PFSK-1 (cell line): ENCODE results near the gene PDLIM1.

Experiments used
- POLR2AphosphoS5 ChIP-seq: IDR thresholded peaks from 2 replicates; pipeline ENCODE4 v1.6.1; 2012; ENCODE audit warnings: low read depth, mild to moderate bottlenecking, control low read depth, low read length, moderate library complexity
- REST ChIP-seq, 2 experiments: IDR thresholded peaks; 2 replicates each; pipeline versions ENCODE4 v1.6.1 to v1.8.0; 2011 to 2012; ENCODE audit warnings: low read depth in 2 of 2, low read length in 2 of 2, control low read depth in 1 of 2, inconsistent platforms in 1 of 2, mild to moderate bottlenecking in 1 of 2, moderate library complexity in 1 of 2; ENCODE audit not compliant: insufficient read depth in 1 of 2
- SIN3A ChIP-seq: IDR thresholded peaks from 2 replicates; pipeline ENCODE4 v1.6.1; 2012; ENCODE audit warnings: mild to moderate bottlenecking, low read length, moderate library complexity, borderline replicate concordance; ENCODE audit not compliant: insufficient read depth
- TAF1 ChIP-seq: IDR thresholded peaks from 2 replicates; pipeline ENCODE4 v1.6.1; 2012; ENCODE audit warnings: low read length, control low read depth, borderline replicate concordance; ENCODE audit not compliant: insufficient read depth

GRCh38 chr10:95265572-95265971 is 25.2 kb downstream of the PDLIM1 start:
- TF ChIP-seq POLR2AphosphoS5 (no peak), SIN3A (no peak), REST (IDR thresholded peaks at IDR 0.05; ENCODE audit: insufficient read depth in 1 of 2, low read depth in 2 of 2, low read length in 2 of 2) (no peak), TAF1 (no peak)
